ENCODE results near the gene ADAM12.
"Not testable (repeated sequence)": the region's sequence is repeated elsewhere in the genome, so short reads cannot be mapped to it uniquely, and the experiment has no call there.

ADAM12 gene

DNA sequence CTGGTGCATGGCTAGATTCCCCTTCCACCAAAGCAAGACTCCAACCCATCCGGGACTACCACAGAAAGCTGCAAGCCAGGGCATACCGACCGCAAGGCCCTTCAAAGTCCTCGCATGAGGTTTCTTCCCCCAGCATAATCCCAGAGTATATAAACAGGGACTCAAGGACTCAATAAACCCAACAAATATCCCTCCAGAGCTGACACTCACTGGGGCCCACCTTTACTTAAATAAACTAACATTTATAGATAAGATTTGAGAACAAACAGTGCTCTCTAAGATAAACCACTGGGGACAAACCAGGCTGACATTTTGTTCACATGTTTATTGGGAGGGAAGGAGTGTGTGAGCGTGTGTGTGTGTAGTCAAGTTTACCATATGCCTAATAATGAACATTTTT is 138.2 kb downstream of the ADAM12 start:
- no peaks in the 10 kb centered on the region for H3K79me2 ChIP-seq (ENCODE audit: insufficient read depth, low read length)
- H3K36me3 ChIP-seq (ENCODE audit: insufficient read depth, low read length): no peaks in the 10 kb centered on the region
- no peaks in the 10 kb centered on the region for H4K20me1 ChIP-seq (ENCODE audit: insufficient read depth, low read length, poor library complexity, severe bottlenecking)
- H3F3A ChIP-seq (ENCODE audit: low read depth): no peaks in the 10 kb centered on the region
- H3K4me3 ChIP-seq (ENCODE audit: low read length, poor library complexity, severe bottlenecking): no peak overlapping the region
- H3K4me1 ChIP-seq (ENCODE audit: insufficient read depth, low read length, poor library complexity, severe bottlenecking): no peaks in the 10 kb centered on the region
- no peaks in the 10 kb centered on the region for H3K27me3 ChIP-seq (ENCODE audit: insufficient read depth, low read length, poor library complexity, severe bottlenecking)
- peaks cover 19% of the 10 kb centered on the region; the same call in 1 of the 2 replicates for H3K9me3 ChIP-seq (ENCODE audit: insufficient read depth, low read depth, low read length)
- H3K4me2 ChIP-seq (ENCODE audit: low read depth, low read length, poor library complexity, severe bottlenecking): no peak overlapping the region
- H2AFZ ChIP-seq (ENCODE audit: low read length): no peak overlapping the region
- H3K9ac ChIP-seq (ENCODE audit: low read depth, low read length, poor library complexity, severe bottlenecking): no peak overlapping the region
- H3K9me2 ChIP-seq (replicated peaks; ENCODE audit: low read depth, low read length): no peaks in the 10 kb centered on the region
- no peak for TF ChIP-seq EZH2phosphoT487 (IDR thresholded peaks at IDR 0.05; ENCODE audit: borderline replicate concordance)
- TF ChIP-seq, protein P1, sequence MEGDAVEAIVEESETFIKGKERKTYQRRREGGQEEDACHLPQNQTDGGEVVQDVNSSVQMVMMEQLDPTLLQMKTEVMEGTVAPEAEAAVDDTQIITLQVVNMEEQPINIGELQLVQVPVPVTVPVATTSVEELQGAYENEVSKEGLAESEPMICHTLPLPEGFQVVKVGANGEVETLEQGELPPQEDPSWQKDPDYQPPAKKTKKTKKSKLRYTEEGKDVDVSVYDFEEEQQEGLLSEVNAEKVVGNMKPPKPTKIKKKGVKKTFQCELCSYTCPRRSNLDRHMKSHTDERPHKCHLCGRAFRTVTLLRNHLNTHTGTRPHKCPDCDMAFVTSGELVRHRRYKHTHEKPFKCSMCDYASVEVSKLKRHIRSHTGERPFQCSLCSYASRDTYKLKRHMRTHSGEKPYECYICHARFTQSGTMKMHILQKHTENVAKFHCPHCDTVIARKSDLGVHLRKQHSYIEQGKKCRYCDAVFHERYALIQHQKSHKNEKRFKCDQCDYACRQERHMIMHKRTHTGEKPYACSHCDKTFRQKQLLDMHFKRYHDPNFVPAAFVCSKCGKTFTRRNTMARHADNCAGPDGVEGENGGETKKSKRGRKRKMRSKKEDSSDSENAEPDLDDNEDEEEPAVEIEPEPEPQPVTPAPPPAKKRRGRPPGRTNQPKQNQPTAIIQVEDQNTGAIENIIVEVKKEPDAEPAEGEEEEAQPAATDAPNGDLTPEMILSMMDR (conservative IDR thresholded peaks at IDR 0.05; ENCODE audit: low read length): no peak

DNA sequence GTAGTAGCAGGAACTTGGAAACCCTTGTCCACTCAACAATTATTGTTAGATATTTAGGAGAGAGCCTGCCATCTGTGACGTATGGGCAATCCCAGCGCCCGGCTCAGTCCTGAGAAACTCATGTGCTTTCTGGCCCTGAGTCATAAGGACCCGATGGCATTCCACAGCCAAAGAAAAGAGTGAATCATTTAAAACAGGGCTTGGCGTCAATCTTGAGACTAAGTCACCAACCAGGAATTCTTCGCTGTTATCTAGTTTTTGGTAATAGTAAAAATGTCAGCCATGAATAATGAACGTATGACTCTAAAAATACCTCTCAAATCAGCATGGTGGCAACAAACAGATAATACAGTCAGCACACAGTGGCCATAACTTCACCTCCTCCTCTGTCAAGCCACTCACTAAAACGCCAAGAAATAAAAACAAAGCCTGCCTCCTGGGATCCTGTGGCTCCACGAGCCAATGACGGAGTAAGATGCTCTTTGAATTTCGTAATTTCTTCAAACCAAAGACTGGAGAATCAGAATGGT is 140.8 kb downstream of the ADAM12 start:
- no peaks in the 10 kb centered on the region for H3F3A ChIP-seq (ENCODE audit: low read depth)
- H3K27me3 ChIP-seq (ENCODE audit: insufficient read depth, low read length, poor library complexity, severe bottlenecking): no peaks in the 10 kb centered on the region
- H2AFZ ChIP-seq (ENCODE audit: low read length): no peak overlapping the region
- no peak overlapping the region for H3K4me3 ChIP-seq (ENCODE audit: low read length, poor library complexity, severe bottlenecking)
- no peaks in the 10 kb centered on the region for H4K20me1 ChIP-seq (ENCODE audit: insufficient read depth, low read length, poor library complexity, severe bottlenecking)
- no peak overlapping the region for H3K9ac ChIP-seq (ENCODE audit: low read depth, low read length, poor library complexity, severe bottlenecking)
- peaks cover 15% of the 10 kb centered on the region; the same call in 1 of the 2 replicates for H3K9me3 ChIP-seq (ENCODE audit: insufficient read depth, low read depth, low read length)
- no peak for TF ChIP-seq EZH2phosphoT487 (IDR thresholded peaks at IDR 0.05; ENCODE audit: borderline replicate concordance)
- TF ChIP-seq, protein P1 (conservative IDR thresholded peaks at IDR 0.05; ENCODE audit: low read length): no peak
- no peaks in the 10 kb centered on the region for H3K36me3 ChIP-seq (ENCODE audit: insufficient read depth, low read length)
- H3K79me2 ChIP-seq (ENCODE audit: insufficient read depth, low read length): no peaks in the 10 kb centered on the region
- H3K4me2 ChIP-seq (ENCODE audit: low read depth, low read length, poor library complexity, severe bottlenecking): no peak overlapping the region
- no peaks in the 10 kb centered on the region for H3K4me1 ChIP-seq (ENCODE audit: insufficient read depth, low read length, poor library complexity, severe bottlenecking)
- no peaks in the 10 kb centered on the region for H3K9me2 ChIP-seq (replicated peaks; ENCODE audit: low read depth, low read length)

DNA sequence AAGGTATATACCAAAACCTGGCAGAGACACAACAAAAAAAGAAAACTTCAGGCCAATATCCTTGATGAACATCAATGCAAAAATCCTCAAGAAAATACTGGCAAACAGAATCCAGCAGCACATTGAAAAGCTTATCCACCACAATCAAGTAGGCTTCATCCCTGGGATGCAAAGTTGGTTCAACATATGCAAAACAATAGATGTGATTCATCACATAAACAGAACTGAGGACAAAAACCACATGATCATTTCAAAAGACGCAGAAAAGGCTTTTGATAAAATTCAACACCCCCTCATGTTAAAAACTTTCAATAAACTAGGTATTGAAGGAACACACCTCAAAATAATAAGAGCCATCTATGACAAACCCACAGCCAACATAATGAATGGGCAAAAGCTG is 141.9 kb downstream of the ADAM12 start:
- not testable (repeated sequence) for H3K4me3 ChIP-seq (ENCODE audit: low read length, poor library complexity, severe bottlenecking); H4K20me1 ChIP-seq (ENCODE audit: insufficient read depth, low read length, poor library complexity, severe bottlenecking); H3K9me3 ChIP-seq (ENCODE audit: insufficient read depth, low read depth, low read length); H3K9ac ChIP-seq (ENCODE audit: low read depth, low read length, poor library complexity, severe bottlenecking); H3F3A ChIP-seq (ENCODE audit: low read depth); H3K36me3 ChIP-seq (ENCODE audit: insufficient read depth, low read length); H3K79me2 ChIP-seq (ENCODE audit: insufficient read depth, low read length); H3K9me2 ChIP-seq (replicated peaks; ENCODE audit: low read depth, low read length); H3K4me2 ChIP-seq (ENCODE audit: low read depth, low read length, poor library complexity, severe bottlenecking); H3K4me1 ChIP-seq (ENCODE audit: insufficient read depth, low read length, poor library complexity, severe bottlenecking); H2AFZ ChIP-seq (ENCODE audit: low read length); H3K27me3 ChIP-seq (ENCODE audit: insufficient read depth, low read length, poor library complexity, severe bottlenecking)

DNA sequence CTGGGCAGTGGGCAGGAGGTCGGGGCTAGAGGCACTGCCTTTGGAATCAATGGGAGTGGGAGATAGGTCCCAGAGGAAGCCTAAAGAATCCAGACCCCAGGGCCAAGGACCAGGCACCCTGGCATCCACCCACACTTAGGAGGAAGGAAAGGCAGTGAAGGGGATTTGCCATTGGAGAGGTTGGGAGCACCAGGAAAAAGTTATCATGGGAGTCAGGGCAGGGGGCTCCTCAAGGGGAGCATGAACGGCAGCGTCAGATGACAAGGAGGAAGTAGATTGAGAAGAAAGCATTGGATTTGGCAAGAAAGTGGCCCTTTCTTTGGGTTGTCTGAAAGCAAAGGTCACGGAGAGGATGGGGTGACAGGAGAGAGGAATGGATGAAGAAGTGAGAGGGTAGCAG is 142.8 kb downstream of the ADAM12 start:
- no peaks in the 10 kb centered on the region for H3K4me1 ChIP-seq (ENCODE audit: insufficient read depth, low read length, poor library complexity, severe bottlenecking)
- no peaks in the 10 kb centered on the region for H3K36me3 ChIP-seq (ENCODE audit: insufficient read depth, low read length)
- H3K4me3 ChIP-seq (ENCODE audit: low read length, poor library complexity, severe bottlenecking): no peak overlapping the region
- no peak overlapping the region for H3K9ac ChIP-seq (ENCODE audit: low read depth, low read length, poor library complexity, severe bottlenecking)
- no peaks in the 10 kb centered on the region for H3K79me2 ChIP-seq (ENCODE audit: insufficient read depth, low read length)
- no peak overlapping the region for H3K4me2 ChIP-seq (ENCODE audit: low read depth, low read length, poor library complexity, severe bottlenecking)
- no peaks in the 10 kb centered on the region for H3K27me3 ChIP-seq (ENCODE audit: insufficient read depth, low read length, poor library complexity, severe bottlenecking)
- no peaks in the 10 kb centered on the region; the same call in 1 of the 2 replicates for H3K9me3 ChIP-seq (ENCODE audit: insufficient read depth, low read depth, low read length)
- no peaks in the 10 kb centered on the region for H3F3A ChIP-seq (ENCODE audit: low read depth)
- H2AFZ ChIP-seq (ENCODE audit: low read length): no peak overlapping the region
- no peaks in the 10 kb centered on the region for H3K9me2 ChIP-seq (replicated peaks; ENCODE audit: low read depth, low read length)
- no peak for TF ChIP-seq EZH2phosphoT487 (IDR thresholded peaks at IDR 0.05; ENCODE audit: borderline replicate concordance)
- TF ChIP-seq, protein P1 (conservative IDR thresholded peaks at IDR 0.05; ENCODE audit: low read length): no peak
- no peaks in the 10 kb centered on the region for H4K20me1 ChIP-seq (ENCODE audit: insufficient read depth, low read length, poor library complexity, severe bottlenecking)

Data from Loucy (cell line).